ENCODE measurements around the gene ARHGAP19.

ARHGAP19 gene, protein sequence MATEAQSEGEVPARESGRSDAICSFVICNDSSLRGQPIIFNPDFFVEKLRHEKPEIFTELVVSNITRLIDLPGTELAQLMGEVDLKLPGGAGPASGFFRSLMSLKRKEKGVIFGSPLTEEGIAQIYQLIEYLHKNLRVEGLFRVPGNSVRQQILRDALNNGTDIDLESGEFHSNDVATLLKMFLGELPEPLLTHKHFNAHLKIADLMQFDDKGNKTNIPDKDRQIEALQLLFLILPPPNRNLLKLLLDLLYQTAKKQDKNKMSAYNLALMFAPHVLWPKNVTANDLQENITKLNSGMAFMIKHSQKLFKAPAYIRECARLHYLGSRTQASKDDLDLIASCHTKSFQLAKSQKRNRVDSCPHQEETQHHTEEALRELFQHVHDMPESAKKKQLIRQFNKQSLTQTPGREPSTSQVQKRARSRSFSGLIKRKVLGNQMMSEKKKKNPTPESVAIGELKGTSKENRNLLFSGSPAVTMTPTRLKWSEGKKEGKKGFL

DNA sequence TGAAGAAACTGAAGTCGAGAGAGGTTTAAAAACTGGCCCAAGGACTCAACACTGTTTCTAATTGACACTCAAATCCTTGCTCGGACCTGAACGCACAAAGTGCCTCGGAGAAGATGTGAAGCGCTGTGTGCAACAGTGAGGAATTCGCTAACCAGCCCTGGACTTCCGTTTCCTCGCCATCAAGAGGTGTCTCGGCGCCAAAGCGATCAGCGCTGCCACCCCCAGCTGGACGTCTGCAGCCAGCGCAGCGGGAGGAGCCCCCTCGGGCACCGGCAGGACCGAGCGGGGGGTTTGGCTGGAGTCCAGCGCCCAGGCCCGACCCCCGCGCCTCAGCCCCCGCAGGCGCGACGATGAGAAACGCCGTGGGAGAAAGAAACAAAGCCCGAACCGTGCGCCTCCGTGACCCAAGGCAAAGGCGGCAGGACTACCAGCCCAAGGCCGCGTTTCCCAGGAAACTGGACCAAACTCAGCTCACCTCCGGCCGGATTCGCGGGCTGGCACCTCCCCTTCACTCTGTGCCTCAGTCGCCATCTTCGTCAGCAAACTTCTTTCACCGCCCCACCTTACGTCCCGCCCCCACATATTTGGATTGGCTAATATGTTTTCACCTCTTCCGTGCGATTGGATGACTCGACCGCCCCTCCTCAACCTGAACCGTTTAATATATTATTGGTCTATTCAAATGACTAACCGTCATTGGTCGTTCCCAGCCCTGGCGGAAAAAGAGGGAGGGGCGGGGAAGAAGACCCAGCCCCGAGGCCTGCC lies at the start of gene ARHGAP19:
Gene ARHGAP19 (minus strand): TSS at position 541 of the 765 bp plus-strand sequence. CDS start 10 bp downstream, at position 531.
- peak; percentile 95 for DNase-seq (ENCODE audit: low spot score)

DNA sequence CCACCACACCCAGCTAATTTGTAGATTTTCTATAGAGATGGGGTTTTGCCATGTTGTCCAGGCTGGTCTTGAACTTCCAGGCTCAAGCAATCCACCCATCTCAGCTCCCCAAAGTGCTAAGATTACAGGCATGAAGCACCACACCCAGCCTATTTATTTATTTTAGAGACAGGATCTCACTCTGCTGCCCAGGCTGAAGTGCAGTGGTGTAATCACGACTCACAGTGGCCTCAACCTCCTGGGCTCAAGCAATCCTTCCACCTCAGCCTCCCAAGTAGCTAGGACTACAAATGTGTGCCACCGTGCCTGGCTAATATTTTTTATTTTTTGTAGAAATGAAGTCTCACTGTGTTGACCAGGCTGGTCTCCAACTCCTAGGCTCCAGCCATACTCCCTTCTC lies 49.0 kb upstream of the ARHGAP19 start:
- no peak for DNase-seq (ENCODE audit: low spot score)

DNA sequence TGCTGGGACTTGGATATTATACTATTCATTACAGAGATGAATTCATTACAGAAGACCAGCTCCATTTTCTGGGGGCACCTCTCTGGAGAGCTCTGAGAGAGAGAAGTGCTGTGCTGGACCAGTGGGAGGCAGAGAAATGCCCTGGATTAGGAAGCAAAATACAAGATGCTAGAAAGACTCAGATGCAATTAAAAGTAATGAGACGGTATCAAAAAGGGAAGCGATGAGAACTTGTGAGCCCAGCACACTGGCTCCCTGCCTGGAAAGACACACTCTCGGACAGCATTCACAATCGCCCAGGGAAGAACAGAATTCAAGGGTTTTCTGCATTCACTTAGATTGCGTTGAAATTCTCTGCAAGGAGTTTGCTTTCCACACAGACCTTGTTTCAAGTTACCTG lies 45.6 kb upstream of the ARHGAP19 start:
- DNase-seq (ENCODE audit: low spot score), result no peak

DNA sequence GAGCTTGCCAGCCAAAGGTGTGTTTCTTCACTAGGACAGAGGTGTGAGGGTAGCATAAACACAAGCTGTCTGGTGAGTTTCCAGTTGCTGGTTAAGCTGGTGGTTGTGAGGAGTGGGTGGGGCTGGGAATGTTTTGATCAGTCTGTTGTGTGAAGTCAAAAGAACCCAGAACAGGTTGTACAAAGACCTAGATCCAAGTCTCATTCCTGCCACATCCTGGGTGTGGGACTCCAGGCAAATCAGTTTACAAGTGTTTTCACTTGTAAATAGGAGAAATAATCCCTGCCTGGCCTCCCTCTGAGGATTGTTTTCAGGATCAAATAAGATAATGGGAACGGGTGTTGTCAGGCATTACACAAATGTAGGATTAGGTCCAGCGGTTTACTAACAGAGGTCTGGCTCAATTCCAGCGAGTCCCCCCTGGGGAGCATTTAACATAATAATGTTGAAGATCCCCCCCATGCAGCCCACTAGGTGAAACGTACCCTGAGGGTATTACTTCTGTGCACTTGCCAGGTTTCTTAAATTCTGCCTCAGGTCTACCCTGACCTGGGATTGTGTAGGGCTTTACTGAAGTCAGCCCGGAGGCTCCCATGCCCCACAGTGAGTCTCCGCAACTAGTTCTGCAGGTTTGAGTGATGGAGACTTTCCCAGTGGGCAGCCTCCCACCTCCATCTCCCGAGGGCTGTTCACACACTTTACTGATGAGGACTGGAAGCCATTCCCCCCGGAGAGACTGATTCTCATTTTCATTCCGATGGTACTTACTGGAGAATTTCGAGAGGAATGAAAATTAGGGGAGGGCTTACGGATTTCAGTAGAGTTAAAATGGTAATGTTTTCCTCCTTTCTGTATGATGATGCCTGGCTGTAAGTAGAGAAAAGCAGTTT lies 44.8 kb upstream of the ARHGAP19 start:
- no peak for DNase-seq (ENCODE audit: low spot score)

DNA sequence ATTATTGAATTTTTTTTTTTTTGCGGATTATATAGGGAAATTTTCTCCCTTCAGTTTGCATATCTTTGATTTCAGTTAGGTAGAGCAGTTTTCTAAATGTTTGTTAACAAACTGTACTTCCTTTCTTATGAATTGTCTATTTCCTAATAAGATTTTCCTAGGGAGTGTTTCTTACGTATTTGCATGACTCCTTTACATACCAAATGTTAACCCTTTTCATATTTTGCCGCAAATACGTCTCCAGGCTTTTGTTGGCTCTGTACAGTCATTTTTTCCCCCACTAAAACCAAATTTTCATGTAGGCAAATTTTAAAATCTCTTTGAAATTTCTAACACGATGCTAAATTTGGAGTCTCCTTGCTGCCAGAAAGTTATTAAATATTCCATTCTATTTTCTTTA lies 44.0 kb upstream of the ARHGAP19 start:
- DNase-seq (ENCODE audit: low spot score), result no peak

DNA sequence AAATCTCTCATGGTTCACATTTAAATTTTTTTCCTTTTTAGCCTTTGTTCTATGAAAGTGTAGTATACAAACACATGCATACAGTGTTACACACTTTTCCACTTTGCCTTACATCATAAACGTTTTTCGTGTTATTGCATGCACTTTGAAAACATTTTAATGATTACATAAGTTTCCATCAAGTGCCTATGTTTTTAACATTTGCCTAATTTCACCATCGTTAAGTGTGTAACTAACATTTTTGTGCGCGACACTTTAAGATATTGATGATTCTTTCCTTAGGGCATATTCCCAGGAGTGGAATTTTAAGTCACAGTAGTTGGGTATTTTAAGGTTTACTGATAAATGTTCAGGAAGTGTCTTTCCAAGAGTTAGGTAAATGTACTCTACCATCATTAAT lies 43.6 kb upstream of the ARHGAP19 start:
- no peak for DNase-seq (ENCODE audit: low spot score)

DNA sequence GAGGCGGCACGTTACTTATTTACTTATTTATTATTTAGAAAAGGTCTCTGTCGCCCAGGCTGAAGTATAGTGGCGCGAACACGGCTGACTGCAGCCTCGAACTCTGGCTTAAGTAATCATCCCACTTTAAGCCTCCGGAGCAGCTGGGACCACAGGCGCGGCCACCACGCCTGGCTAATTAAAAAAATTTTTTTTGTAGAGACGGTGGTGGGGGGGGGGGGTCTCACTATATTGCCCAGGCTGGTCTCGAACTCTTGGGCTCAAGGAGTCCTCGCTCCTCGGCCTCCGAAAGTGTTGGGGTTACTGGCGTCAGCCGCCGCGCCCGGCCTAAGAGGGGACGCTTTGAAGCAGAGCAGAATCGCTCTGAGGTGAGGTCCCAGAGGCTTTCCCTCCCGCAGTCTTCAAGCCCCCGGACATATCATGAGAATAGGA lies 42.8 kb upstream of the ARHGAP19 start:
- no peak for DNase-seq (ENCODE audit: low spot score)

DNA sequence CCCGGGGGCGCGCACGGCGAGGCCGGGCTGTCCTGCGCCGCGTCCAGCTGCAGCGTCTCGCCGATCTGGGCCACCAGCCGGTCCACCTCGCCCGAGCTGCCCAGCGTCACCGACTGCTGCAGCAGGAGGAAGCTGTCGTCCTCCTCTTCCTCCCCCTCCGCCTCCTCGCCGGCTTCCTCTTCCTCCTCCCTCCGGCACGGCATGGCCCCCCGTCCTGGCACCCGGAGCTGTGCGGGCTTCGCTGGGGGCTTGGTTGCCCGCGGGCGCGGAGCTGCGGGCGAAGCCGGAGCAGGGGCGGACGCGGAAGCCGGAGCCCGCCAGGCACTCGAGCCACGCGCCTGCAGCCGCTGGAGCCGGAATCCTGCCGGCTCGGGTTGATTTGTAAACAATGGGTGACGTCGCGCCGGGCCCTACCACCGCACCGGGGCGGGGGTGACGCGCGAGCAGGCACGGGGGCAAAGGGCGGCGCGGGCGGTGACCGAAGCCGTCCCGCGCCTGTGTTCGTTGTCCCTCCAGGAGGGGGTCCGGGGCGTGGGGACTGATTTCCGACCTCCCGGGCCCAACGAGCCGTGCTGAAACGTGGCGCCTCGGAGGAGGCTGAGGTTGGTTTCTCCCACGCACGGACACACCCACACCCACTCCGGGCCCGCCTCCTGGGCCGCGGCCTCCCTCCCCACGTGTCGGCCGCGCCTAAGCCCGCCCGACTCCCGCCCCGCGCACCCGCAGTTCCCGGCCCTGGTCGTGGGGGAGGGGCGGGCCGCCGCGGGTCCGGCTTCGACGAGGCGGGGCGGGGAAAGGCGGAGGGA lies 42.1 kb upstream of the ARHGAP19 start, which contains the start of gene FRAT2:
Gene FRAT2 (minus strand): TSS at position 360 of the 806 bp plus-strand sequence. CDS start 157 bp downstream, at position 203.
- DNase-seq (ENCODE audit: low spot score), result peak; percentile 90

DNA sequence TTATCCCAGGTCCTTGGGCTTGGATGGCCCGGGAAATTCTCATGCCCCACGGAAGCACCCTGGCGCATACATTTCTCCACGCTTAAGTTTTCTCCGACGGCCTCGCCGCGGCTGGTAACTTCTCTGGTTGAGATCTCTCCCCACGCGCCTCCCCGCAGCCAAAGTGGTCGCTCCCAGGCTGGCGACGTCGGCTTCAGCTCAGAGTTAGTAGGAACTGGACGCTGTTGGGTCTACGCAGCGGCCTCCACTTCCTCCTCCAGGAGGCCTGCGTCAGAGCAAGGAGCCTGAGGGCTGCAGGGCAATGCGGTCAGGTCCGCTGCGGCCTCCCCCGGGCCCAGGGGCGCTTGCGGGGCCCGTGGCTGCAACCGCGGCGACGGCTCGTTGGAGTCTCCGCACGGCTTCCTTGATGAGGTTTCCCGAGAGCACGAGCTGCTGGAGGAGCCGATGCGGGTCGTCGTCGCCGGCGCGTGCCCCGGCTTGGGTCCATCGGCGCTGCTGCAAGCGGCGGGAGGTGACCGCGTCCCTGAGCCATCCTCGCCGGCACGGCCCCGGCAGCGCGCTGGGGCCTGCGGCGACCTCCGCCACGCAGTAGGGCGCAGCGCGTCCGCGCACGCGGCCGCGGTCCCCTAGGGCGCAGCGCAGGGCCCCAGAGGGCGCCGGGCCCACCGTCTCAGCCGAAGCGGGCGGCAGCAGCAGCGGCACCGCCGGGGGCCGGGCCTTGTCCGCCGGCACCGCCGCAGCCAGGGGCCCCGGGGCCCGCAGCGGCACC lies 41.3 kb upstream of the ARHGAP19 start:
- DNase-seq (ENCODE audit: low spot score), result peak; percentile 36

DNA sequence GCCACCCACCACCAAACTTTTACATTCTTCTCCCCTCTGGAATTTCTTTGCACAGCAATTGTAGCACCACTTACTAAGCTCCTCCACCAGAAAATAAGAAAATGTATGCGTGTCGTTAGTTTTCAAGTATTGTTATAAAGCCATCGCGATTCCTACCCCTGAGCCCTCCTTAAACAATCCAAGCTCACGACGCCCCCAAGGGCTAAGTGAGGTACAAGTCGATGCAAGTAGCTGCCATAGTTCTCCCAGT lies 40.8 kb upstream of the ARHGAP19 start:
- peak; percentile 31 for DNase-seq (ENCODE audit: low spot score)

DNA sequence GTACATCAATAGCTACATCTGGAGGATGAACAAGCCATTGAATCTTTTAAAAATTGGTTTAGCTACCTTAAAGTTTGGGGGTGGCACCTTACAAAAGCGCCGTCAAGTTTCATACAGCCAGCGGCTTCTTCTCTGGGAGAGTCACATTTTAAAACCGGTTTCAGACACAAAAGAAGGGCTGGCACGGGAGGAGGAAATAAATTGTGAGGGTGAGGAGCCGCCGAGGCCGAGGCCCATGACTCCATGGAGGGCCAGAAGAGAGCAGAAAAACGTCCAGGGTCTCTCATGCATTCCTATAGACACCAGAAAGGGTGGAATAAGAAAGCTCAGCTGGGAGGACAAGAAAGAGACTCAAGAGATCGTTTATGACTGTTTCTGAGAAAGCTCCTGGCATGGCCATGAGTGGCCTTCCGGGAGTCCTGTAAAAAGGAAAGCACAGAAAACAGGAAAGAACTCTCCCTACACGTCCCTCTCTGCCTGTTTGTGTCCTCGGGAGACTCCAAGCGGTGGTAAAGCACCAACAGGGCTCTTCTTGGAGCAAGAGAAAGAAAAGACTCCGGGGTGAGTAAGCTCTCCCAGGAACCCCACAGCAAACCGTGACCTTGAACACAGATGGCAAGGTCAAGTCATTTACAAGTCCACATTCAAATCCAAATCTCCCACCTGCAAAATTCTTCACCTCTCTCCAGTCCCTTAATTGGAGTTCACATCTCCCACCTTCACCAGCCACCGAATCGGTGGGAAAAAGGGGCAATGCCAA lies 40.3 kb upstream of the ARHGAP19 start:
- DNase-seq (ENCODE audit: low spot score), result peak; percentile 51

DNA sequence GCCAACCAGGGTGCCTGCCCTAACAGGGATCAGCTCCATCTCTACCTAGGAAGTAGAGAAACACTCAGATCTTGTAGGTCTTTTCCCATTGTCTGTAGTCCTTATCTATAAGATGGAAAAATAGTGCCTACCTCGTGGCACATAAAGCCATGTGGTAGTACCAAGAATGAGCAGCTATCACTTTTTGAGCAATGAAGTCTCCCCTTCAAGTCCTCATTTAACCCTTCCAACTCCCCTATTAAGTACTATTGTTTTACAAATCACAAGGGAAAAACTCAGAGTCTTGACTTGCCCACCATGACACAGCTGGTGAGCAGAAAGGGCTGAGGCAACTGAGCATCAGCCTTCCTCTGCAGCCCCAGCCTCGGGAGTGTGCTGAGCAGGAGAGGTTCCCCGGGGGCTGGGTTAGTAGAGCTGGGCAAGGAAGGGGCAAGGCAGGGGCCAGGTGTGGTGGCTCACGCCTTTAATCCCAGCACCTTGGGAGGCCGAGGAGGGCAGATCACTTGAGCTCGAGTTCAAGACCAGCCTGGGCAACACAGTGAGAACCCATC lies 38.8 kb upstream of the ARHGAP19 start:
- no peak for DNase-seq (ENCODE audit: low spot score)

DNA sequence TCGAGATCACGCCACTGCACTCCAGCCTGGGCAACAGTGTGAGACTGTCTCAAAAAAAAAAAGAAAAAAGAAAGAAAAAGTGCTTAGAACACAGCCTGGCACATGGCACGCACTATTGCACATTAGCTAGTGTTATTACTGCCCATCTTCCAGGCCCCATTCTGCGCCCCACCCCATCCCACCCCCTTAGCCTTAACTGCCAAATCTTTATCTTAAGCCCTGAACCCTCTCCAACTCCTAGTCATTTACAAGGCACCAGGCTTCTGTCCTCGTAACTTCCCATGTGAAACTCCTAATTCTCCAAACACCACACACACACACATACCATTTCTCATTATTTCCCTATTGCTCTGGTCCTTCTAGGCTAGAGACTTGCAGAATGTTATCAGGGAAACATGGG lies 37.3 kb upstream of the ARHGAP19 start:
- DNase-seq (ENCODE audit: low spot score), result no peak

DNA sequence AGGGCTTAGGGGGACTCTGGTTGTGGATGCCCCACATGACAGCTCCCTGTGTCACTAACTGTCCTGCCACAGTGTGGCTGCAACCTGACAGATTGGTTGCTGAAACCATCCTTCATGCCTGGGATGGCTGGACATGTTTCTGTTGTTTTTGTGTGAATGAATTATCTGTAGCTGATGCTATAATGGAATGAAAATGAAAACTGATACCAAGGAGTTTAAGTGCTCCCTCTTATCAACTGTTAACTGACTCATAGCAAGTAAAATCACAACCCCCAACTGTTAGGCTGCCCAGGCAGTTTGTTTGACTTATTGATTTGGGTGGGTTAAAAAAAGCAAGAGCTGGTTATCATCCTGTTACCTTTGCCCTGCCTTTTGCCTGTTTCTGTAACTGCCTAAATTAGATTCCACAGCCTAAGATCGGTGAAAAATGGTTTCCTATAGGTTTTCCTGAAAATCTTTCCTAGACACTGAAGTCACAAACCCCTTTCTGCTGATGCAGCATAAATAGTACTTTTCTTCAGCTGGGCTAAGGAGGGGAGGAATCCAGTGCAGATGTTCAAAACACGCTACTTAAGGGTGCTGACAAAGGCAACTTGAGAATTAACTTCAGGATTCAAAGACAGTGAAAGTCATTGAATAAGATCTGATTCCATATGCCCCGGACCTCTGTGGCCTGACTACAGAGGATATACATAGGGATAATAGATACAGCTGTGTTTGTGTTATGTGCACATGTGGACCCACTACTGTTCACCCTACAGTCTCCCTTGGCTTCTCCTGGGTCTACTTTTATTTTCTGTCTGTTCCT lies 36.4 kb upstream of the ARHGAP19 start:
- no peak for DNase-seq (ENCODE audit: low spot score)

DNA sequence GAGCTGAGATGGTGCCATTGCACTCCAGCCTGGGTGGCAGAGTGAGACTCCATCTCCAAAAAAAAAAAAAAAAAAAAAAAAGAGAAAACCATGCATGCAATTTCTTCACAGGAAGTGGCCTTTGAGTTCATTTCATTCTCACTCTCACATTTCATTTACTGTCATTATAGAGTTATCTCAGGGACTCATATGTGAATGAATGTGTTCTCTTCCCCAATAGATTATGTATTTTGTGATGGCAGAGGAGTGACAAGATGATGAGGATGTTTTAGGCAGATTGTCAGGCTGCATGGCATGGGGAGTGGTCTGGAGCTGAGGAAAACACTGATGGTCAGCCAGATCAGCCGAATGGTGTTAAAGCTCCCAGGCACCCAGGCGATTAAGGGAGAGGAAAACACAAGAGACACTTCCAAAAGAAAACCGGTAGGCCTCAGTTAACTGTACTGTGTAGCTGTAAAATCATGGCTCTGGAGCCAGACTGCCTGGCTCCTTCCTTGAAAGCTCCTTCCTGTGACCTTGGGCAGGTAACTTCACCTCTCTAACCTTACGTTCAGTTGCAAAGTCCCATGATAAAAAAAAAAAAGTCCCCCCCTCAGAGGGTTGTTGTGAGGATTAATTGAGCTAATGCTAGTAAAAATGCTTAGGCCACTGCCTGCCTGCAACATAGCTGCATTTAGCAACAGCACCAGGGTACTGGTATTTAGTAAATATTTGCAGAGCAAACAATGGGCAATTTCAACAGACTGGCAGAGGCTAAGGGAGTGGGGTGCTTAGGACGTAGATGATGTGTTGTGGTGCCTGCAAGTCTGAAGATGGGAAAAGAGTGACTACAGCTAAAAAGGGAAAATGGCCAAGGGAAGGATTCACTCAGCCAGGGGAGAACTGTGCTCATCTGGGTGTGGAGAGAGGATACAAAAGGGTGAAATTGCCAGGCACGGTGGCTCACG lies 35.2 kb upstream of the ARHGAP19 start:
- no peak for DNase-seq (ENCODE audit: low spot score)

DNA sequence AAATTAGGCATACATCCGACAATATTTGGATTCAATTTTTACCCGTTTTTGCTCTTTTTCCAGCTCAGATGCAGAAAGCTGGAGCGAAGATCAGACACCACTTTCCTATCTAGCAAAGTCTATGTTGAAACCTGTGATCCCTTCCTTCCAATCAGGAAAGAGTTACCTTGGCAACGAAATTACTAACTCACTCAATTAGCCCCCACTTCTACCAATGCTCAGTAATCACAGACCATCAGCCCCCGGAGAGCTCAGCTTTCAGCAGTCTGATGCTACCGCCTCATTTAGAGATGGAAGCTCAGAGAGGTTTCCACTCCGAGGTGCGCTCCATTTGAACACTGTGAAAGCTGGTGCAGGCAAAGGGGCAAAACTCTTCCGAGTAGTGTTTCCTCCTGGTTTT lies 33.3 kb upstream of the ARHGAP19 start:
- no peak for DNase-seq (ENCODE audit: low spot score)

DNA sequence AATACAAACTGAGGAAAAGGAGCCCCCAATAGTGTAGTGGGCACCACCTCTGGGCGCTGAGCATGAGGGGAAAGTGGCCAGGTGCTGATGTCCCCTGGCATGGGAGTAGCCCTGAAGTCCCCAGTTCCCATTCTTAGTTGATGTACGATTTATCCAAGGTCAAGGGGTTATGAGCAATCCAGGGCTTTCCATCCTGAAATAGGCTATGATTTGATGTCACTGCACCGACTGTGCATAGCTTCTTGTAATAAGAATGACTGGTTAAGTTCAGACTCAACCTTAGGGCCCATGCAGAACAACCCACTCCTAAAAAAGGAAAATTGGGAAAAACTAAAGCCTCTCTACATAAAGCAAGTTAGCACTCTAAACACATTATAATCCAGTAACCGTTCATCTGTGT lies 31.1 kb upstream of the ARHGAP19 start:
- DNase-seq (ENCODE audit: low spot score), result no peak

DNA sequence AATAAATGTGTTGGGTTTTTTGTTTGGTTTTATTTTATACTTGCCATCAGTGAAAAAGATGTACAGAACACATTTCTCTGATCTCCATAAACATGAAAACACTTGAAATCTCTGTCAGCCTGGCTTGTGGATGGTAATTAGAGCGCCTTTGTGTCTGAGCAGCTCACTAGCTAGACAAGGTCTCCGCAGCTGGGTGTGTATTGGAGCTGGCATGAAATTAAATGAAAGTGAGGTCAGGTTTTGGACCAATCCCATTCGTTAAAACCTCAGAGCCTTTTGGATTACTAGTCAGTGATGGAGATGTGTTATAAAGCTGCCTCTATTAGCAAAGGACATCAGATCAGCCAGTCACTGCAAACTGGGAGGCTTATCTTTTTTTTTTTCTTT lies 29.4 kb upstream of the ARHGAP19 start:
- no peak for DNase-seq (ENCODE audit: low spot score)

All from hematopoietic multipotent progenitor cell treated with erythropoietin and hydrocortisone succinate and interleukin-3 and kit ligand, for 17 days (in vitro differentiated cells).